AG10803 (cell line): ENCODE data around the gene RAG1.

Experiments
- DNase-seq: peaks from one replicate; pipeline ENCODE4 v3.0.0; 2010; ENCODE audit warnings: low read depth
- H3K4me3 ChIP-seq: 2 replicates; pipeline ENCODE4 v1.5.1; 2011; ENCODE audit warnings: mild to moderate bottlenecking, low read length, control low read depth
- CTCF ChIP-seq: conservative IDR thresholded peaks from 2 replicates; pipeline ENCODE4 v1.5.1; 2011; ENCODE audit warnings: mild to moderate bottlenecking, low read length, control low read depth, inconsistent platforms

RAG1 gene

GRCh38 chr11:36588099-36588498 lies 20.3 kb downstream of the RAG1 start:
- DNase-seq: no peak
- H3K4me3 ChIP-seq: no peak overlapping the region
- no peak for TF ChIP-seq CTCF

- TF ChIP-seq CTCF: no peak
- no peak for DNase-seq
- no peak overlapping the region for H3K4me3 ChIP-seq
Observed at GRCh38 chr11:36590513-36590912, 22.7 kb downstream of the RAG1 start.

- no peak overlapping the region for H3K4me3 ChIP-seq
- no peak for DNase-seq
- no peak for TF ChIP-seq CTCF
Observed at GRCh38 chr11:36591433-36591832, 23.6 kb downstream of the RAG1 start.

- TF ChIP-seq CTCF: no peak
Observed at GRCh38 chr11:36594316-36594989, 26.6 kb downstream of the RAG1 start, which contains the start of gene IFTAP. Gene IFTAP, plus strand, starts transcription at chr11:36594502. Its CDS starts 15,602 bp downstream, at chr11:36610104.

GRCh38 chr11:36596880-36597279 lies 29.1 kb downstream of the RAG1 start:
- no peak overlapping the region for H3K4me3 ChIP-seq
- DNase-seq: no peak
- TF ChIP-seq CTCF: no peak

More at GRCh38 chr11:36594316-36594989, 26.6 kb downstream of the RAG1 start, which contains the start of gene IFTAP:
- peak within 1 kb of the TSS; percentile 96 for H3K4me3 ChIP-seq
- DNase-seq: peak; percentile 89

- no peak for TF ChIP-seq CTCF
- no peak for DNase-seq
- H3K4me3 ChIP-seq: no peak within 1 kb of the TSS
Observed at GRCh38 chr11:36598051-36598450, 30.2 kb downstream of the RAG1 start, which contains the start of gene RAG2. Gene RAG2, minus strand, starts transcription at chr11:36598236. Its CDS starts 4,068 bp downstream, at chr11:36594168.

- no peak for DNase-seq
- H3K4me3 ChIP-seq: no peak overlapping the region
- TF ChIP-seq CTCF: no peak
Observed at GRCh38 chr11:36600180-36600579, 32.4 kb downstream of the RAG1 start.
